ENCODE results near the gene AGTPBP1. TPM values are rescaled to one million over a fixed set of nuclear protein-coding genes. Genes with fewer than 3 reads are reported as not detected.
"Not testable (repeated sequence)": the region's sequence is repeated elsewhere in the genome, so short reads cannot be mapped to it uniquely, and the experiment has no call there.

AGTPBP1 gene
- total RNA-seq, 1 donor from 2014 or later: 47.0 TPM

- no peaks in the 10 kb centered on the region for H3K9me3 ChIP-seq
- ATAC-seq (peak; percentile 60 to 81), DNase-seq (no peak)
- H3K4me1 ChIP-seq: peaks cover 11% of the 10 kb centered on the region
- intact Hi-C loops (cut with DNase I): no loop called here
- H3K27ac ChIP-seq: no peak overlapping the region
- no peak overlapping the region for H3K4me3 ChIP-seq
- no peaks in the 10 kb centered on the region for H3K36me3 ChIP-seq
- no peaks in the 10 kb centered on the region for H3K27me3 ChIP-seq (ENCODE audit: low read depth)
- TF ChIP-seq CTCF (IDR thresholded peaks at IDR 0.05): no peak
Observed at GRCh38 chr9:85727500-85727899, 14.3 kb downstream of the AGTPBP1 start.

GRCh38 chr9:85726737-85727136 lies 15.0 kb downstream of the AGTPBP1 start:
- Histone ChIP-seq H3K27ac (no peak overlapping the region), H3K4me1 (peaks cover 11% of the 10 kb centered on the region), H3K4me3 (no peak overlapping the region), H3K36me3 (no peaks in the 10 kb centered on the region), H3K27me3 (ENCODE audit: low read depth) (no peaks in the 10 kb centered on the region), H3K9me3 (no peaks in the 10 kb centered on the region)
- DNase-seq (no peak), ATAC-seq (peak in 1 of 2 donors; percentile 29)
- TF ChIP-seq CTCF (IDR thresholded peaks at IDR 0.05): no peak
- intact Hi-C loops (cut with DNase I): no loop called here

GRCh38 chr9:85723215-85723614 lies 18.5 kb downstream of the AGTPBP1 start:
- no peak for ATAC-seq
- no peak for TF ChIP-seq CTCF (IDR thresholded peaks at IDR 0.05)
- no peak for DNase-seq

GRCh38 chr9:85719411-85719810 lies 22.3 kb downstream of the AGTPBP1 start:
- H3K27me3 ChIP-seq (ENCODE audit: low read depth); DNase-seq; H3K27ac ChIP-seq; ATAC-seq; intact Hi-C loops (cut with DNase I); H3K36me3 ChIP-seq; H3K4me3 ChIP-seq; H3K9me3 ChIP-seq: not testable (repeated sequence)
- H3K4me1 ChIP-seq: peaks cover 25% of the 10 kb centered on the region

More at GRCh38 chr9:85723215-85723614, 18.5 kb downstream of the AGTPBP1 start:
- intact Hi-C loops (cut with DNase I): no loop called here
- H3K27ac ChIP-seq: no peak overlapping the region
- H3K9me3 ChIP-seq: no peaks in the 10 kb centered on the region
- no peaks in the 10 kb centered on the region for H3K4me1 ChIP-seq
- H3K36me3 ChIP-seq: no peaks in the 10 kb centered on the region
- H3K4me3 ChIP-seq: no peak overlapping the region
- no peaks in the 10 kb centered on the region for H3K27me3 ChIP-seq (ENCODE audit: low read depth)

- H3K27ac ChIP-seq; ATAC-seq; H3K9me3 ChIP-seq; H3K27me3 ChIP-seq (ENCODE audit: low read depth); H3K4me3 ChIP-seq; H3K36me3 ChIP-seq; DNase-seq; intact Hi-C loops (cut with DNase I): not testable (repeated sequence)
- H3K4me1 ChIP-seq: peaks cover 25% of the 10 kb centered on the region
Observed at GRCh38 chr9:85717818-85718217, 23.9 kb downstream of the AGTPBP1 start.

- H3K9me3 ChIP-seq: no peaks in the 10 kb centered on the region
- intact Hi-C loops (cut with DNase I): no loop called here
- no peak for TF ChIP-seq CTCF (IDR thresholded peaks at IDR 0.05)
Observed at GRCh38 chr9:85717220-85717619, 24.5 kb downstream of the AGTPBP1 start.

More at GRCh38 chr9:85717220-85717619, 24.5 kb downstream of the AGTPBP1 start:
- no peak overlapping the region for H3K27ac ChIP-seq
- no peak for ATAC-seq
- H3K27me3 ChIP-seq (ENCODE audit: low read depth): no peaks in the 10 kb centered on the region
- no peak for DNase-seq
- H3K4me3 ChIP-seq: no peak overlapping the region
- no peaks in the 10 kb centered on the region for H3K36me3 ChIP-seq
- peaks cover 25% of the 10 kb centered on the region for H3K4me1 ChIP-seq

All from lower lobe of right lung (tissue), 2 donors.